Measurements from ENCODE around the gene OLFM1.
"Not testable (repeated sequence)": the region's sequence is repeated elsewhere in the genome, so short reads cannot be mapped to it uniquely, and the experiment has no call there.

Gene OLFM1

DNA sequence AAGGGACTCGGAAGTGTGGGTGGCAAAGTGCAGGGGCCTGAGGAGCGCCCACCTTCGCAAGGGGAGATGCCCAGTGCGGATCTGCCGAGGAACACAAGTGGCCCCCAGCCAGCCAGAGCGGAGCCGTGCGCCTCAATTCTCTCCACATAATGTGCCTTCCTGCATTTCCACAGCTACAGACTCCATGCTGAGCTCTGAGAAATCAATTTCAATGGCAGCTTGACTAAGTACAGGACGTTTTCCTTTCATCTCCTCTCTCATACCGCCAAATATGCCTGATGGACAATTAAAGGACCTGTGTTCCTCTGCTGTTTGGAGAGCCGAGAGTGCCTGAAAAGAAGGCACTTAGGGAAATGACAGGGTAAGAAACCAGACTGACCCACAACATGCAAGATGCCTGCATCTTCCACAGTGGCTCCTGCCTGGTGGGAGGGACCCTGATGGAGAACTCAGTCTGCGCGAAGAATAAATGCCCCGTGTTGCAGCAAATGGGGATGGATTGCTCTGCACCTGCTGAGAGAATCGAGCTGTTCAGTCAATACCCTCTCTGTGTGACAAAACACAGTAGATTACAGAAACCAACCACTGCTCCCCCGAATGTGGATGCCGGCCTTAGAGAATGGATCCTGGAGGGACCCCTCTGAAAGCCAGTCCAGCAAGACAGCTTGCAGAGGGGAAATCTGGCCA, 38.6 kb upstream of the OLFM1 start:
- no peaks in the 10 kb centered on the region; the same call in 1 of the 2 replicates for H3K9me3 ChIP-seq
- no peaks in the 10 kb centered on the region for H3K4me1 ChIP-seq
- no peaks in the 10 kb centered on the region for H3K27me3 ChIP-seq (ENCODE audit: low read depth)
- in situ Hi-C loops (cut with MboI; ENCODE audit: low sequenced_read_pairs) = no loop called here
- DNase-seq (ENCODE audit: low spot score in 2 of 2) = no peak
- H3K4me3 ChIP-seq = no peak overlapping the region
- no peaks in the 10 kb centered on the region for H3K36me3 ChIP-seq (replicated peaks)

- Histone ChIP-seq H3K36me3 (replicated peaks) (no peaks in the 10 kb centered on the region), H3K9me3 (no peaks in the 10 kb centered on the region; the same call in 1 of the 2 replicates), H3K4me3 (no peak overlapping the region), H3K27me3 (ENCODE audit: low read depth) (no peaks in the 10 kb centered on the region), H3K4me1 (no peaks in the 10 kb centered on the region)
- no peak for DNase-seq (ENCODE audit: low spot score in 2 of 2)
- in situ Hi-C loops (cut with MboI; ENCODE audit: low sequenced_read_pairs) = no loop called here
These were observed 38.0 kb upstream of the OLFM1 start for GRCh38 chr9:135049460-135049859.

- Histone ChIP-seq H3K27me3 (ENCODE audit: low read depth) (no peaks in the 10 kb centered on the region), H3K9me3 (no peaks in the 10 kb centered on the region; the same call in 1 of the 2 replicates), H3K4me3 (no peak overlapping the region), H3K36me3 (replicated peaks) (no peaks in the 10 kb centered on the region), H3K4me1 (no peaks in the 10 kb centered on the region)
- DNase-seq (ENCODE audit: low spot score in 2 of 2) = no peak
- in situ Hi-C loops (cut with MboI; ENCODE audit: low sequenced_read_pairs) = no loop called here
These were observed 37.1 kb upstream of the OLFM1 start for GRCh38 chr9:135050072-135050990.

DNA sequence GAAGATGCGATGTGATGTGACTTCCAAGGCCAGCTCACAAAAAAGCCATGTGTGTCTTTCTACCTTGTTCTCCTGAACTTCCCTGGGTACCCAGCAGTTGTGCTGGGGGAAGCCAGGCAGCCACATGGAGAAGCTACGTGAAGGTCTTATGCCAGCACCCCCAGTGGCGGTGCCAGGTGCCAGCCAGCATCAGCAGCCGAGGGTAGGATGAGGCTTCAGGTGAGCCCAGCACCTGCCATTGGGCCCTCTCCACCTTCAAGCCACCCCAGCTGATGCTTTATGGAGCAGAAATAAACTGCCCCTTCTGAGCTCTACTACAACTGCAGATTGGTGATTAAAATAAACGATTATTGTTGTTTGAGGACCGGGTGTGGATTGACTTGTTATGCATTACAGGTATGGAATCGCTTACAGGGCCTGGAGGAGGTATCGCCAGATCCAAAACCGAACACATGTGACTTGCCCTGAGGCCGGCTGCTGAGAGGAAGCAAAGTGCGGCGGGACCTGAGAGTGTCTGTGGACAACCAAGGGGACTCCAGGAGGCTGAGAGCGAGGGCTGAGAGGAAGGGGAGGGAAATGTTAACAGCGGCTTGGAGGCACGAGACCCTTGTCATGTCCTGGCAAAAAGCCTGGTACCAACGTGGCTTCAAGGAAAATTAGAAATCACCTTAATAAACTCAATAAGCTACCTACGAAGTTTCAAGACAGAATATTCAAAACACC, 36.0 kb upstream of the OLFM1 start:
- in situ Hi-C loops (cut with MboI; ENCODE audit: low sequenced_read_pairs) = no loop called here
- H3K9me3 ChIP-seq = no peaks in the 10 kb centered on the region; the same call in 1 of the 2 replicates
- no peak for DNase-seq (ENCODE audit: low spot score in 2 of 2)
- no peak overlapping the region for H3K4me3 ChIP-seq
- H3K27me3 ChIP-seq (ENCODE audit: low read depth) = no peaks in the 10 kb centered on the region
- H3K36me3 ChIP-seq (replicated peaks) = no peaks in the 10 kb centered on the region
- H3K4me1 ChIP-seq = no peaks in the 10 kb centered on the region

- Histone ChIP-seq H3K36me3 (replicated peaks) (no peaks in the 10 kb centered on the region), H3K4me1 (no peaks in the 10 kb centered on the region), H3K4me3 (no peak overlapping the region), H3K27me3 (ENCODE audit: low read depth) (no peaks in the 10 kb centered on the region), H3K9me3 (no peaks in the 10 kb centered on the region; the same call in 1 of the 2 replicates)
- no peak for DNase-seq (ENCODE audit: low spot score in 2 of 2)
- in situ Hi-C loops (cut with MboI; ENCODE audit: low sequenced_read_pairs) = no loop called here
These were observed 34.3 kb upstream of the OLFM1 start for GRCh38 chr9:135053133-135053532.

DNA sequence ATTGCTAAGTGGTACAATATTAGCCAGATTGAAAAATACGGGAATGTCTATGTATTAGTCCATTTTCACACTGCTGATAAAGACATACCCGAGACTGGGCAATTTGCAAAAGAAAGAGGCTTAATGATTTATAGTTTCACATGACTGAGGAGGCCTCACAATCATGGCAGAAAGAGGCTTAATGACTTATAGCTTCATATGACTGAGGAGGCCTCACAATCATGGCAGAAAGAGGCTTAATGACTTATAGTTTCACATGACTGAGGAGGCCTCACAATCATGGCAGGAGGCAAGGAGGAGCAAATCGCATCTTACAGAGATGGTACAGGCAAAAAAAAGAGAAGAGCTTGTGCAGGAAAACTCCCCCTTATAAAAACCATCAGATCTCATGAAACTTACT, 32.3 kb upstream of the OLFM1 start:
- in situ Hi-C loops (cut with MboI; ENCODE audit: low sequenced_read_pairs) = no loop called here

DNA sequence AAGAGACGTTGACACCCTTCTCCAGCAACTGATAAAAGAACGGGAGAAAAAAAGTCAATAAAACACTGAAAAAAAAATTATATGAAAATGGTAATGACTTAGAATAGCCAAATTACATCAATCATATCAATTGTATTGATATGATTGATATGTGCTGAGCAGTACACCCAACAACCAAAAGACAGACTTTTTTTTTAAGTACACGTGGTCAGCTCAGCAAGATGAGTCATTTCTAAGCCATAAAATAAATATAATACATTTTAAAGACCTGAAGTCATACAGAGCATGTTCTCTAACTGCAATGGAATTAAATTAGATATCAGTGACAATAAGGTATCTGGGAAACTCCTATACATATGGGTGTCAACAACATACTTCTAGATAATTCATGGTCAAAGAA, 30.9 kb upstream of the OLFM1 start:
- Histone ChIP-seq H3K4me1 (no peaks in the 10 kb centered on the region), H3K9me3 (no peaks in the 10 kb centered on the region), H3K27me3 (ENCODE audit: low read depth) (no peaks in the 10 kb centered on the region), H3K4me3 (no peak overlapping the region), H3K36me3 (replicated peaks) (no peaks in the 10 kb centered on the region)
- in situ Hi-C loops (cut with MboI; ENCODE audit: low sequenced_read_pairs) = no loop called here
- no peak for DNase-seq (ENCODE audit: low spot score in 2 of 2)

More for the DNA sequence above, 32.3 kb upstream of the OLFM1 start:
- Histone ChIP-seq H3K4me1 (no peaks in the 10 kb centered on the region), H3K27me3 (ENCODE audit: low read depth) (no peaks in the 10 kb centered on the region), H3K4me3 (no peak overlapping the region), H3K9me3 (no peaks in the 10 kb centered on the region; the same call in 1 of the 2 replicates), H3K36me3 (replicated peaks) (no peaks in the 10 kb centered on the region)
- DNase-seq (ENCODE audit: low spot score in 2 of 2) = no peak

DNA sequence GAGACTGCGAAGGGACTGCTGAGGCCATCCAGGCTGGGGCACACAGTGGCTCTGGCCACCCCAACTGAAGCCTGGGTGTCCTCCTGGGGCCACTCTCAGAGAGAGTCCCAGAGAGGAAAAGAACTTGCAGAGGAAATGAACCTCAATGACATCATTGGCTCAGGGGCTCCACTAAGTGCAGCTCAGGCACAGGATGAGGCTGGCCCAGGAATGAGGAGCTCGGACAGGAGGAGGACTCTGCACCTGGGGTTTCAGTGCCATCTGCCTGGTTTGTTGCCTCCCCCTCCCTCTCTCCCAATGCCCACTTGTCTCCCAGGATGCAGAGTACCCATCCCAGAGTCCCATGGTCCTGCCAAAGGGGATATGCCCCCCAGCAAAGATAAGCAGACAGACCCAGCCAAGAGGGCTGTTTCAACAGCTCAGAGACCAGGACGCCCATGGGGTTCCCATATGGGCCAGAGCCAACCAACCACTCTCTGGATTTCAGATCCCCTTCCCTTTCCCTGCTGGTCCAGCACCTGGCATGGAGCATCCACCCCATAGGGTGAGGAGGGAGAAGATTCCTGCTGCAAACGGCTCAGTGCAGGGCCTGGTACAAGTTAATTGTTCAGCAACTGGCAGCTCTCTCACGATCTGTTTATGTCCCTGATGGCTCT, 26.9 kb upstream of the OLFM1 start:
- H3K4me3 ChIP-seq = no peak overlapping the region
- DNase-seq (ENCODE audit: low spot score in 2 of 2) = no peak
- H3K27me3 ChIP-seq (ENCODE audit: low read depth) = no peaks in the 10 kb centered on the region
- no peaks in the 10 kb centered on the region; the same call in 1 of the 2 replicates for H3K9me3 ChIP-seq
- H3K36me3 ChIP-seq (replicated peaks) = no peaks in the 10 kb centered on the region
- in situ Hi-C loops (cut with MboI; ENCODE audit: low sequenced_read_pairs) = no loop called here
- no peaks in the 10 kb centered on the region for H3K4me1 ChIP-seq

DNA sequence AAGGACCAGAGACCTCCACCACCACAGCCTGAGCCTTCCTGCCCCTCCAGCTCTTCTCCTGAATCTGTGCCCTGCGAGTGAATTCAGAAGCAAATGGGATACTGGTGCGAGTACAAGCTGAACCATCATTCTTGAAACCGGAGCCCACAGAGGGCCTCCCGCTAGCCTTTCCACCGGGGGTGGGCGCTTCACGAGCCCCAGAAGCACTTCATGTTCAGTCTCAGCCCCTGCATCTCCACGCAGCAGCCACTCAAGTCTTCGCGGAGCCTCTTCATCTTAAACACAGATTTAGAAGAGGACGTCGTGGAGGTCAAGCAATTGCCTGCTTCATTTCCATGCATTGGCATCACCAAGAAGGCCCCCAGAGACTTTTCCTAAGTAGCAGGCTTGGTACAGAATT, 26.0 kb upstream of the OLFM1 start:
- no peak for DNase-seq (ENCODE audit: low spot score in 2 of 2)
- Histone ChIP-seq H3K4me3 (no peak overlapping the region), H3K27me3 (ENCODE audit: low read depth) (no peaks in the 10 kb centered on the region), H3K9me3 (no peaks in the 10 kb centered on the region; the same call in 1 of the 2 replicates), H3K36me3 (replicated peaks) (no peaks in the 10 kb centered on the region), H3K4me1 (no peaks in the 10 kb centered on the region)
- in situ Hi-C loops (cut with MboI; ENCODE audit: low sequenced_read_pairs) = no loop called here

GRCh38 chr9:135062254-135062653, 25.2 kb upstream of the OLFM1 start:
- DNase-seq (ENCODE audit: low spot score in 2 of 2) = no peak
- H3K4me1 ChIP-seq = no peaks in the 10 kb centered on the region
- no peaks in the 10 kb centered on the region for H3K27me3 ChIP-seq (ENCODE audit: low read depth)
- in situ Hi-C loops (cut with MboI; ENCODE audit: low sequenced_read_pairs) = no loop called here
- H3K4me3 ChIP-seq = no peak overlapping the region
- no peaks in the 10 kb centered on the region for H3K36me3 ChIP-seq (replicated peaks)
- no peaks in the 10 kb centered on the region; the same call in 1 of the 2 replicates for H3K9me3 ChIP-seq

- in situ Hi-C loops (cut with MboI; ENCODE audit: low sequenced_read_pairs); H3K4me3 ChIP-seq; DNase-seq (ENCODE audit: low spot score in 2 of 2): not testable (repeated sequence)
These were observed 24.0 kb upstream of the OLFM1 start for GRCh38 chr9:135063466-135063865.

GRCh38 chr9:135063888-135064287, 23.6 kb upstream of the OLFM1 start:
- H3K4me1 ChIP-seq; DNase-seq (ENCODE audit: low spot score in 2 of 2); H3K4me3 ChIP-seq; H3K9me3 ChIP-seq; H3K36me3 ChIP-seq (replicated peaks); in situ Hi-C loops (cut with MboI; ENCODE audit: low sequenced_read_pairs); H3K27me3 ChIP-seq (ENCODE audit: low read depth): not testable (repeated sequence)

More at GRCh38 chr9:135063466-135063865, 24.0 kb upstream of the OLFM1 start:
- not testable (repeated sequence) for H3K27me3 ChIP-seq (ENCODE audit: low read depth); H3K4me1 ChIP-seq; H3K36me3 ChIP-seq (replicated peaks); H3K9me3 ChIP-seq

- no peaks in the 10 kb centered on the region for H3K27me3 ChIP-seq (ENCODE audit: low read depth)
- H3K9me3 ChIP-seq = no peaks in the 10 kb centered on the region; the same call in 1 of the 2 replicates
- in situ Hi-C loops (cut with MboI; ENCODE audit: low sequenced_read_pairs) = no loop called here
- no peak for DNase-seq (ENCODE audit: low spot score in 2 of 2)
- no peaks in the 10 kb centered on the region for H3K36me3 ChIP-seq (replicated peaks)
- H3K4me1 ChIP-seq = no peaks in the 10 kb centered on the region
- H3K4me3 ChIP-seq = no peak overlapping the region
These were observed 22.3 kb upstream of the OLFM1 start for GRCh38 chr9:135065151-135065550.

Measured in HAP-1 (cell line).